NCI-H1092 treated with DMSO at 0.1 percent for 48 hours (cell line): ENCODE measurements around the gene TTYH1.
"Not testable (repeated sequence)": the region's sequence is repeated elsewhere in the genome, so short reads cannot be mapped to it uniquely, and the experiment has no call there.

Experiments used
- DNase-seq: peaks from one replicate; lab custom pipeline; 2025; lab: John Stamatoyannopoulos, UW

Gene TTYH1

GRCh38 chr19:54461210-54461609, 45.9 kb downstream of the TTYH1 start:
- no peak for DNase-seq

- DNase-seq = no peak
Observed at GRCh38 chr19:54461613-54462012, 46.3 kb downstream of the TTYH1 start.

- no peak for DNase-seq
Observed at GRCh38 chr19:54462047-54462654, 46.9 kb downstream of the TTYH1 start.

GRCh38 chr19:54462655-54463530, 47.6 kb downstream of the TTYH1 start:
- no peak for DNase-seq

- peak; percentile 71 for DNase-seq
Observed at GRCh38 chr19:54463531-54464043, 48.3 kb downstream of the TTYH1 start, which contains the start of gene LENG9. Gene LENG9, minus strand, starts transcription at chr19:54463778. Its CDS starts 252 bp downstream, at chr19:54463526.

- DNase-seq = no peak
Observed at GRCh38 chr19:54464044-54464629, 48.9 kb downstream of the TTYH1 start.

GRCh38 chr19:54464630-54465425, 49.6 kb downstream of the TTYH1 start:
- peak; percentile 2 for DNase-seq

GRCh38 chr19:54465426-54466109, 50.3 kb downstream of the TTYH1 start:
- no peak for DNase-seq

GRCh38 chr19:54466110-54466480, 50.8 kb downstream of the TTYH1 start:
- not testable (repeated sequence) for DNase-seq

GRCh38 chr19:54469496-54469934, 54.3 kb downstream of the TTYH1 start:
- DNase-seq = no peak

- no peak for DNase-seq
Observed at GRCh38 chr19:54470276-54470887, 55.1 kb downstream of the TTYH1 start.

GRCh38 chr19:54470991-54471782, 55.9 kb downstream of the TTYH1 start:
- DNase-seq = no peak

GRCh38 chr19:54473071-54473891, 58.0 kb downstream of the TTYH1 start, which contains the start of gene CDC42EP5:
Gene CDC42EP5, minus strand, starts transcription at chr19:54473296. Its CDS starts 7,749 bp downstream, at chr19:54465547.
- no peak for DNase-seq

- DNase-seq = no peak
Observed at GRCh38 chr19:54473892-54474372, 58.7 kb downstream of the TTYH1 start.

GRCh38 chr19:54475706-54476105, 60.4 kb downstream of the TTYH1 start:
- DNase-seq = no peak

GRCh38 chr19:54477650-54478049, 62.4 kb downstream of the TTYH1 start:
- no peak for DNase-seq

GRCh38 chr19:54478677-54479266, 63.5 kb downstream of the TTYH1 start:
- DNase-seq = peak; percentile 6

GRCh38 chr19:54480051-54480450, 64.8 kb downstream of the TTYH1 start:
- DNase-seq = no peak
